Activated CD4-positive, alpha-beta memory T cell treated with anti-CD3 and anti-CD28 coated beads for 36 hours (primary cell): ENCODE results near the gene MOB1A. TPM values are rescaled to one million over a fixed set of nuclear protein-coding genes. Genes with fewer than 3 reads are reported as not detected.

Experiments used
- total RNA-seq, 2 experiments: library from RNA; stranded (reverse); gene quantifications; one replicate each; pipeline ENCODE4 v1.2.3, GENCODE V29; 2021

The MOB1A gene
- total RNA-seq, 2 experiments from 2014 or later = 159 to 170 TPM

Other genes with a start within 250 kb of the MOB1A start
- 10 to 100 TPM; 10.5 to 11.8 TPM for gene TET3, start 194.0 kb downstream of the MOB1A start, total RNA-seq
- gene BOLA3, start 31.0 kb downstream of the MOB1A start, total RNA-seq = 10 to 100 TPM; 97.2 to 99.8 TPM
- 100 to 1,000 TPM; 518 to 525 TPM for gene MTHFD2, start 19.7 kb upstream of the MOB1A start, total RNA-seq
- 1 to 10 TPM; 2.9 to 3.1 TPM for gene SLC4A5, start 164.5 kb upstream of the MOB1A start, total RNA-seq
- 10 to 100 TPM; 75.6 to 79.5 TPM for gene DCTN1, start 201.4 kb upstream of the MOB1A start, total RNA-seq
- gene C2orf81, start 242.7 kb upstream of the MOB1A start, total RNA-seq = 1 to 10 TPM; 2.4 to 2.8 TPM
- gene WDR54, start 242.9 kb upstream of the MOB1A start, total RNA-seq = 100 to 1,000 TPM; 101 TPM